HAP-1 (cell line): ENCODE data around the gene SMIM14.
"Not testable (repeated sequence)": the region's sequence is repeated elsewhere in the genome, so short reads cannot be mapped to it uniquely, and the experiment has no call there.

Experiments
- DNase-seq, 2 experiments: peaks; one replicate each; pipeline ENCODE4 v3.0.0-alpha.2; 2016 to 2020; ENCODE audit warnings: low spot score in 2 of 2
- H3K27me3 ChIP-seq: fragments of 250-450 bp; sonication (Bioruptor Pico); 2 replicates; pipeline ENCODE4 v1.5.1; 2020; ENCODE audit warnings: low read depth, mild to moderate bottlenecking, moderate library complexity
- H3K36me3 ChIP-seq: fragments of 250-450 bp; sonication (Bioruptor Pico); replicated peaks from 2 replicates; pipeline ENCODE4 v1.5.1; 2020; ENCODE audit warnings: mild to moderate bottlenecking
- H3K4me1 ChIP-seq: fragments of 250-450 bp; sonication (Bioruptor Pico); 2 replicates; pipeline ENCODE4 v1.5.1; 2020; ENCODE audit warnings: mild to moderate bottlenecking
- H3K4me3 ChIP-seq: fragments of 250-450 bp; sonication (Bioruptor Pico); 2 replicates; pipeline ENCODE4 v1.5.1; 2020; ENCODE audit warnings: mild to moderate bottlenecking, moderate library complexity
- H3K9me3 ChIP-seq: fragments of 250-450 bp; sonication (Bioruptor Pico); 2 replicates; pipeline ENCODE4 v1.5.1; 2020; ENCODE audit warnings: mild to moderate bottlenecking, moderate library complexity
- in situ Hi-C: fragments of 300-500 bp; cut with MboI; formaldehyde crosslinking; loops from 3 replicates; pipeline ENCODE4 v1.14.3; 2020; ENCODE audit warnings: low sequenced_read_pairs, inconsistent platforms, mixed read lengths

Gene SMIM14

DNA sequence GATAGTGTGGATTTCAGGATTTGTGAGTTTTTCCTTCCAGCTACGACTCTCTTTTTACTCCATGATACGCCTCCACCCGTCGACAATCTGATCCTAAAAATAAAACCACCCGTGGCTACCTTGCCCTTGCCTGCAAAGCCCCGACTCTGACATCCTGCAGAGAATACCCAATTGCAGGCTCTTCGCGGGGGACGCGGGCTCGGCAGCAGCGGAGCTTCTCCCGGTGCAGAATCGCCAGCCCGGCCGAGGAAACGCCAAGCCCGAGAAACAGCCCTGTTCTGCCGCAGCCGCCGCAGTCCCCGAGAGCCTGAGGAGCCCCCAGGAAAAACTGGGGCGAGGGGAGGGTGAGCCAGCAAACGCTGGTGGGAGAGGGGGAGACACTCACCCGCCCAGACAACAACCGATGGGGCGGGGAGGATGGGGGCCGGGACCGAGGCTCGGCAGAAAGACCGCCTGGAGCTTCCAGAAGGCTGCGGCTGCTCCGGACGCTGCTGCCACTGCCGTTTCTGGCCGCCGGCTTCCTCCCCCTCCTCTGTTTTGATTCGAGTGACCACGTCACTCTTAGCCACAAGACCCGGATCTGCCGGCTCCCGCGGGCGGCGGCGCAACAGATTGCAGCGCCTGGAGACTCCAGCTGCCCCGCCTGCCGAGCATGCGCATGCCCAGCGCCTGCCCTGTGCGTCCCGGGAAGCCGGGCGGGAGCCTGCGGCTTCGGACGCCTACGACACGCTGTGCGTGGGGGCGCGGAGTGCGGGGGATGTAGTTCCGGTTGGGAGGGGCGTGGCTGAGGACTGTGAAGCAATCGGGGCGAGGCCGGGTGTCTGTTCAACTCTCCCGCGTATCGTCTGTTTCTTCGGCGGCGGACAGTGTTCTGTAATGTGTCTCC lies at the start of gene SMIM14:
TSS of gene SMIM14 (minus strand) at position 512 of the 886 bp plus-strand sequence. CDS start 33,720 bp downstream, outside the sequence.
- in situ Hi-C loops, result no loop called here
- H3K4me1 ChIP-seq, result peaks cover 26% of the 10 kb centered on the region
- peak; percentile 94 to 99 for DNase-seq
- H3K9me3 ChIP-seq, result no peaks in the 10 kb centered on the region
- peak within 1 kb of the TSS; percentile 93 for H3K4me3 ChIP-seq
- H3K27me3 ChIP-seq, result no peaks in the 10 kb centered on the region
- no peaks in the 10 kb centered on the region for H3K36me3 ChIP-seq

GRCh38 chr4:39687014-39687413 lies 48.3 kb upstream of the SMIM14 start:
- no peaks in the 10 kb centered on the region for H3K27me3 ChIP-seq
- in situ Hi-C loops, result no loop called here
- H3K4me1 ChIP-seq, result no peaks in the 10 kb centered on the region
- no peak overlapping the region for H3K4me3 ChIP-seq
- no peaks in the 10 kb centered on the region for H3K9me3 ChIP-seq
- DNase-seq, result no peak
- H3K36me3 ChIP-seq, result no peaks in the 10 kb centered on the region

- in situ Hi-C loops, result no loop called here
- H3K9me3 ChIP-seq, result no peaks in the 10 kb centered on the region
Measured at GRCh38 chr4:39685990-39686389, 47.3 kb upstream of the SMIM14 start.

DNA sequence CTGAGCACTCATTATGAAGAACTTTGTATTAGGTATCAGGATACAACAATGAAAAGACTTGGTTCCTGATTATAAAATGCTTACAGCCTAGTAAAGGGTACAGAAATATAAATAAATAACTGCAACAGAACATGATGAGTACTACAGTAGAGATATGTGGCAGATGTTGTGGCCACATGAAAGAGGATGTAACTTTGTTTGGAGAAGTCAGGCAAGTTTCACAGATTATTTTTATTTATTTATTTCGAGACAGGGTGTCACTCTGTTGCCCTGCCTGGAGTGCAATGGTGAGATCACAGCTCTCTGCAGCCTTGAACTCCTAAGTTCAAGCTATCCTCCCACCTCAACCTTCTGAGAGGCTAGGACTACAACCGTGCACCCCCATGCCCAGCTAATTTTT lies 43.5 kb upstream of the SMIM14 start:
- no peaks in the 10 kb centered on the region for H3K36me3 ChIP-seq
- H3K9me3 ChIP-seq, result no peaks in the 10 kb centered on the region
- in situ Hi-C loops, result no loop called here
- H3K27me3 ChIP-seq, result no peaks in the 10 kb centered on the region
- H3K4me1 ChIP-seq, result no peaks in the 10 kb centered on the region
- DNase-seq, result no peak
- H3K4me3 ChIP-seq, result no peak overlapping the region

More at GRCh38 chr4:39685990-39686389, 47.3 kb upstream of the SMIM14 start:
- Histone ChIP-seq H3K4me3 (no peak overlapping the region), H3K4me1 (no peaks in the 10 kb centered on the region), H3K27me3 (no peaks in the 10 kb centered on the region), H3K36me3 (no peaks in the 10 kb centered on the region)
- DNase-seq, result no peak

GRCh38 chr4:39681003-39681402 lies 42.3 kb upstream of the SMIM14 start:
- in situ Hi-C loops, result not testable (repeated sequence)

GRCh38 chr4:39675681-39676080 lies 37.0 kb upstream of the SMIM14 start:
- H3K36me3 ChIP-seq, H3K4me3 ChIP-seq, DNase-seq, in situ Hi-C loops, H3K9me3 ChIP-seq, H3K27me3 ChIP-seq, H3K4me1 ChIP-seq: not testable (repeated sequence)

More at GRCh38 chr4:39681003-39681402, 42.3 kb upstream of the SMIM14 start:
- not testable (repeated sequence) for H3K9me3 ChIP-seq, H3K4me1 ChIP-seq, H3K36me3 ChIP-seq, H3K27me3 ChIP-seq, DNase-seq, H3K4me3 ChIP-seq

GRCh38 chr4:39670296-39670695 lies 31.6 kb upstream of the SMIM14 start:
- H3K4me1 ChIP-seq, in situ Hi-C loops, H3K36me3 ChIP-seq, H3K9me3 ChIP-seq, DNase-seq, H3K27me3 ChIP-seq, H3K4me3 ChIP-seq: not testable (repeated sequence)

DNA sequence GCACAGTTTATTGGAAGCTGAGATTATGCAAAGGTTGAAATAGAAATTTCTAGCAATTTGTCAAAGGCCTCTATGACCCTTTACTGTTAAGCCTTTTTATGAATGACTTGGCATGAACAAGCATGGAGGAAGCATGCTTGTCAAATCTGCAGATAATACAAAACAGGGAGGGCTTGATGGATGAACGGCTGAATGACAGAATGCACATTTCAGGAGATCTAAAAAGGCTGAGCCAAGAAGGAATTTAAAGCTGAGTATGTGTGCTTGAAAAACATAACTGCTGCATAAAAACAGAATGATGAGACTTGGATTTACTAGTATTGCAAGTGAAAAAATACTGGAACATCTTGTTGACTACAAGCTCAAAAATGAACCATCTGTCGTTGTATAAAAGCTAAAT lies 30.2 kb upstream of the SMIM14 start:
- Histone ChIP-seq H3K27me3 (no peaks in the 10 kb centered on the region), H3K9me3 (no peaks in the 10 kb centered on the region), H3K36me3 (no peaks in the 10 kb centered on the region), H3K4me1 (peaks cover 13% of the 10 kb centered on the region), H3K4me3 (no peak overlapping the region)
- no peak for DNase-seq
- in situ Hi-C loops, result no loop called here

DNA sequence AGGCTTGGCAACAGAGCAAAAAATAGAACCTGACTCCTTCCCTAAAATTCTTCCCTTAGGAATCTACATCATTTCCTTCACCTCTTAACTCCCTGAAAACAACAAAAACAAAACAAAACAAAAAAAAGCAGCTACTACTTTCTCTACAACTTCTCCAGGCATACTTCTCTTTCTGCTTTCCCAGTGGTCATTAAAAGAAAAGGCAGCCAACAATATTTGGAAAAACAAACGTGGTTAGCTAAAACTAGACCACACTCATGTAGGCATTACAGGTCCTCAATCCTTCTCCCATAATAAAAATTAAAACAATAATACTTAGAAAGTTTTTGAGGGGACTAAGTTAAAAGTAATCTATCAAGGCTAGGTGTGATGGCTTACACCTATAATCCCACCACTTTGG lies 29.0 kb upstream of the SMIM14 start:
- Histone ChIP-seq H3K9me3 (no peaks in the 10 kb centered on the region), H3K4me3 (no peak overlapping the region), H3K27me3 (no peaks in the 10 kb centered on the region), H3K4me1 (peaks cover 13% of the 10 kb centered on the region), H3K36me3 (no peaks in the 10 kb centered on the region)
- in situ Hi-C loops, result no loop called here
- no peak for DNase-seq

GRCh38 chr4:39664828-39665731 lies 26.4 kb upstream of the SMIM14 start:
- Histone ChIP-seq H3K36me3 (no peaks in the 10 kb centered on the region), H3K27me3 (no peaks in the 10 kb centered on the region), H3K4me3 (no peak overlapping the region), H3K4me1 (peaks cover 13% of the 10 kb centered on the region), H3K9me3 (no peaks in the 10 kb centered on the region)
- in situ Hi-C loops, result no loop called here
- DNase-seq, result peak; percentile 16 to 28

- H3K4me3 ChIP-seq, result no peak overlapping the region
- in situ Hi-C loops, result no loop called here
Measured at GRCh38 chr4:39662683-39663082, 24.0 kb upstream of the SMIM14 start.

DNA sequence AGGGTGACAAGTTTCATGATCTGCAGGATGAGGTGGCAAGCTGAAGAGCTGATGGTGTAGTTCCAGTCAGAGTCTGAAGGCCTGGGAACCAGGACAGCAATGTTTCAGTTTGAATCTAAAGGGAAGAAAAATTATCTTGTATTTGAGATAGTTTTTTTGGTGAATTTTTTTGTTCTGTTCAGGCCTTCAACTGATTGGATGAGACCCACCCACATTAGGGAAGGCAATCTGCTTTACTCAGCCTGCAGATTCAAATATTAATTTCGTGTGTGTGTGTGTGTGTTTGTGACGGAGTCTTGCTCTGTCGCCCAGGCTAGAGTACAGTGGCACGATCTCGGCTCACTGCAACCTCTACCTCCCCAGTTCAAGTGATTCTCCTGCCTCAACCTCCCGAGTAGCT lies 22.1 kb upstream of the SMIM14 start:
- H3K27me3 ChIP-seq, result no peaks in the 10 kb centered on the region
- H3K9me3 ChIP-seq, result no peaks in the 10 kb centered on the region
- no peaks in the 10 kb centered on the region for H3K36me3 ChIP-seq
- H3K4me3 ChIP-seq, result no peak overlapping the region
- H3K4me1 ChIP-seq, result peaks cover 21% of the 10 kb centered on the region
- in situ Hi-C loops, result no loop called here
- no peak for DNase-seq

More at GRCh38 chr4:39662683-39663082, 24.0 kb upstream of the SMIM14 start:
- no peaks in the 10 kb centered on the region for H3K36me3 ChIP-seq
- no peaks in the 10 kb centered on the region for H3K9me3 ChIP-seq
- H3K4me1 ChIP-seq, result peaks cover 21% of the 10 kb centered on the region
- no peak for DNase-seq
- H3K27me3 ChIP-seq, result no peaks in the 10 kb centered on the region

DNA sequence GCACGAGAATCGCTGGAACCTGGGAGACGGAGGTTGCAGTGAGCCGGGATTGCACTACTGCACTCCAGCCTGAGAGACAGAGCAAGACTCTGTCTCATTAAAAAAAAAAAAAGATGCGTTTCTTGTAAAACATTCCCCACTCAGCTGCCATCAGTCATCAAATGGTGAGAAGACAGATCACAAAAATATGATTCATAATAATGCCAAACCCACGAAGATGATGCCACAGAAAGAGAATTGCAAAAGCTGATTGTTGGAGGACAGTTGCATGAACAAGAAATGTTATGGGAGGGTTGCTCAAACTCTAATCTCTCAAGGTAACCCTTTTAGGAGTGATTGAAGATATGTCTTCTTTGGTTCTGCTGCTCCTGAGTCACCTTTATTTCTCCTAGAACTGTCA lies 21.4 kb upstream of the SMIM14 start:
- H3K27me3 ChIP-seq, result no peaks in the 10 kb centered on the region
- peaks cover 14% of the 10 kb centered on the region for H3K4me1 ChIP-seq
- no peaks in the 10 kb centered on the region for H3K36me3 ChIP-seq
- in situ Hi-C loops, result no loop called here
- H3K4me3 ChIP-seq, result no peak overlapping the region
- H3K9me3 ChIP-seq, result no peaks in the 10 kb centered on the region
- no peak for DNase-seq

- no peaks in the 10 kb centered on the region for H3K9me3 ChIP-seq
- peak in 1 of 2 experiments; percentile 37 for DNase-seq
Measured at GRCh38 chr4:39658756-39659155, 20.1 kb upstream of the SMIM14 start.

More at GRCh38 chr4:39658756-39659155, 20.1 kb upstream of the SMIM14 start:
- Histone ChIP-seq H3K4me3 (no peak overlapping the region), H3K4me1 (peaks cover 9% of the 10 kb centered on the region), H3K36me3 (no peaks in the 10 kb centered on the region), H3K27me3 (no peaks in the 10 kb centered on the region)
- in situ Hi-C loops, result no loop called here
